HG03378 (cell line): ENCODE results near the gene GTF2A1.
"Not testable (repeated sequence)": the region's sequence is repeated elsewhere in the genome, so short reads cannot be mapped to it uniquely, and the experiment has no call there.

Experiments used
- ATAC-seq: cut with Tn5 transposase; IDR thresholded peaks from one replicate; pipeline ENCODE4 v1.9.1; 2021; ENCODE audit warnings: mild to moderate bottlenecking, moderate library complexity; ENCODE audit not compliant: unreplicated experiment

GTF2A1 gene

DNA sequence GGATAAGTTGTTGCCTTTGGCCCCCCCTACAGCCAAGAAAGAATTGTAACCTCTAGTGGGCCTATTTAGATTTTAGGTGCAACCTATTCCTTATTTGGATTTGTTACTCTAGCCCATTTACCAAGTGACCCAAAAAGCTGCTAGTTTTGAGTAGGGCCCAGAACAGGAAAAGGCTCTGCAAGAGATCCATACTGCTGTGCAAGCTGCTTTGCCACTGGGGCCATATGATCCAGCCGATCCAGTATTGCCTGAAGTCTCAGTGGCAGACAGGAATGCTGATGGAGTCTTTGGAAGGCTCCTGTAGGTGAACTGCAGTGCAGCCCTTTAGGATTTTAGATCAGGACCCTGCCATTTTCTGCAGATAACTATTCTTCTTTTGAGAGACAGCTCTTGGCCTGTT, 12.9 kb upstream of the GTF2A1 start:
- no peak for ATAC-seq

DNA sequence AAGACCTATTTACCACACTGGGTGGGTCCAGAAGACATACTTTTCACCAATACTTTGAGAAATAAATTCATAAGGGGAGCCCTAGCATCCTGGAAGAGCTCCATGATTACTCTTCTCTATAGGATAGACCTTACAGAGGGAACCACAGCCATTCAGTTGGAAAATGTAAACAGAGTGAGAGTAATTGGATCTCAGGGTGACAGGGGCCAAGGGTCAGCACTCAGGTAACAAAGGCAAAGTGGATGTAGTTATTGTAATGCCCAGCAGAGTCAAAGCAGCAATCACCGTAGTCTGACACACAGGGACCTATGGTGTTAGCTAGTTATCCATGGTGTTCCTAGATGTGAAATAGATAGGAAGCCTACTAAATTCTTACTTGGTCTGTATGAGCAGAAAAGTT, 10.8 kb upstream of the GTF2A1 start:
- ATAC-seq = no peak

DNA sequence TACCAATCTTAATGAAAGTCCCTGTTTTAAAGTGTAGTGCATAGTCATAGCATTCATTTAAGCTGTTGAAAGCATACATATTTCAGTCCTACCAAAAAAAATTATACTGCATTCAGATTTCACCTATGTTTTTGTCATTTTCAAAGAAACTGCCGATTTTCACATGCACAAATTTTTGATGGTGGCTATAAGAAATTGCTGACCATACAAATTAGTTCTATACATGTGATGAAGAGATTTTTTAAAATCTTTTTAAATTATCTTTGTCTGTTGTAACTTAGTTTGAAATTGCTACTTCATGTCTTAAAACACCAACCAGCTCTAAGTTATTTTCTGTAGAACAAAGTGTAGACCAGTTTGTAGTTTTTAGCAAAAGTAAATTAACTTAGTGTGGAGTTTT, 3.5 kb upstream of the GTF2A1 start:
- ATAC-seq = no peak

DNA sequence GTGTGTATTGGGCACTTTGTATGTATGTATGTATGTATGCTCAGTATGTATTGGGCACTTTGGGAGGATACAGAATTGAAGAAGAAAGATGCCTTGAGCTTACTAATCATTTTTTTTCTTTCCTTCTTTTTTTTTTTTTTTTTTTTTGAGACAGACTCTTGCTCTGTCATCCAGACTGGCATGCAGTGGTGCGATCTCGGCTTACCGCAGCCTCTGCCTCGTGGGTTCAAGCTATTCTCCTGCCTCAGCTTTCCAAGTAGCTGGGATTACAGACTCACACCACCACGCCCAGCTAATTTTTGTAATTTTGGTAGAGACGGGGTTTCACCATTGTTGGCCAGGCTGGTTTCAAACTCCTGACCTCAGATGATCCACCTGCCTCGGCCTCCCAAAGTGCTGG, 3.0 kb upstream of the GTF2A1 start:
- not testable (repeated sequence) for ATAC-seq

DNA sequence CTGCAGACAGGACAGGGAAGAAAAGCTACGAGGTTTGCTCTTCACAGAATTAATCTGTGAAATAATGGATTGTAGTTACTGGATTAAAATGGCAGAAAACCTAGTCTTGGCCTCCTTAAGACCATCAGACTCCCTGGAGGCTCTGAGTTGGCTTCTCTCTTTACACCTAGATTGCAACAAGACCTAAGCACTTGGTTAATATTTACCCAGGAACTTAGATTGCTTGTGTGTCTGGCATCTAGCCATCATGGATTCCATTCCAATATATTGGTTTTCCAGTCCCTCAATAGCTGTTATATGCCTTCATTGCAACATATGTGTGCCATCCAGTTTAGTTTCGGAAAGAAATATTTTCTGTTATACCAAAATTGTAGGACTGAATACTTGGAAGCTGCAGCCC, 1.9 kb upstream of the GTF2A1 start:
- ATAC-seq = no peak

DNA sequence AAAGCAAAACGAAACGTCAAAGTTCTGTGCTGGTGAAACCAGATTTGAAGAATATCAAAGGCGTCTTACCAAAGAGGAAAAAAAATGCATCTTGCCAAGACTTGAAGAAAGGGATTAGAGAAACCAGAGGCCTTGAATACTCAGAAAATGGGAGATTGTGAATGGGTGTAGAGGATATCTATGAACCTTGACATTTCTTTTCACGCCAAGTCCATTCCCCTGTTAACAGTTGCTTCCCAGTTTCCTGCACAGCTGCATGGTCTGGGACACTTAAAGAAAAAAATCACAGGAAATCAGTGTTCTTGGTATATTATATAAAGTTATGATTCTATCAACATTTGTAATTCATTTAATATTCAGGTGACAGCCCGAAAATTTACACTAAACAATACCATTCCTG, 1.4 kb upstream of the GTF2A1 start:
- ATAC-seq = no peak

DNA sequence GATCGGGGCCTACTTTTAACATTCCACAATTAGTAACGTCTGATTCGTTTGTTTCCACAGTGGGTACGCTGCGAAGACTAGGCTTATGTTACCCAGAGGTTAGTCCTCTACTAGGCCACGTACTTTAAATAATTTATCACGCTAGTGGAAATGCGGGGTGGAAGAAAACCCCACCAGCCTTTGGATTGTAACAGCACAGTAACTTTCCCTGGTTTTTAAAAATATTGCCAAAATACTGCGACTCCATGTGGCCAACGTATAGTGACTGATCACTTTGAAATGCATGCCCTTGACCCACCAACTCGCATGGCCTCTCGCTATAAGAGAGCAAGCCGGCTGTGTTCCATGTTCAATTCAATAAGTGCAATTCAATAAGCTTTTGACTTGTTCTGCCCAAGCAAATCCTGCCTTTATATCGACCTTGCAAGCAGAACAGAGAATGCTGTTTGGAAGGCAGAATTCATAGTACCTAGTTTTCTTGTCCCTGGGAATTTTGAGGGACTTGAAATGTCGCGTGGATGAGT, 882 bp upstream of the GTF2A1 start:
- ATAC-seq = no peak

DNA sequence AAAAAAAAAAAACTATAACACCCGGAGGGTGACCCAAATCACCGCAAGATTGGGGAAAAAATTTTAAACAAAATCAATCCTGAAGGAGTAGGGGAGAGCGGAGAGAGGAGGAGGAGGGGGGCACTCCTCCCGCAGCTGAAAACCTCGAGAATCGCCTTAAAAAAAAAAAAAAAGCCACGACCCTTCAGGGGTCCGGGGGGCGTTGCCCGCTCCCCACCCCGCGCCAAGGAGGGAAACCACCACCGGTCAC, 254 bp downstream of the GTF2A1 start:
- no peak for ATAC-seq

DNA sequence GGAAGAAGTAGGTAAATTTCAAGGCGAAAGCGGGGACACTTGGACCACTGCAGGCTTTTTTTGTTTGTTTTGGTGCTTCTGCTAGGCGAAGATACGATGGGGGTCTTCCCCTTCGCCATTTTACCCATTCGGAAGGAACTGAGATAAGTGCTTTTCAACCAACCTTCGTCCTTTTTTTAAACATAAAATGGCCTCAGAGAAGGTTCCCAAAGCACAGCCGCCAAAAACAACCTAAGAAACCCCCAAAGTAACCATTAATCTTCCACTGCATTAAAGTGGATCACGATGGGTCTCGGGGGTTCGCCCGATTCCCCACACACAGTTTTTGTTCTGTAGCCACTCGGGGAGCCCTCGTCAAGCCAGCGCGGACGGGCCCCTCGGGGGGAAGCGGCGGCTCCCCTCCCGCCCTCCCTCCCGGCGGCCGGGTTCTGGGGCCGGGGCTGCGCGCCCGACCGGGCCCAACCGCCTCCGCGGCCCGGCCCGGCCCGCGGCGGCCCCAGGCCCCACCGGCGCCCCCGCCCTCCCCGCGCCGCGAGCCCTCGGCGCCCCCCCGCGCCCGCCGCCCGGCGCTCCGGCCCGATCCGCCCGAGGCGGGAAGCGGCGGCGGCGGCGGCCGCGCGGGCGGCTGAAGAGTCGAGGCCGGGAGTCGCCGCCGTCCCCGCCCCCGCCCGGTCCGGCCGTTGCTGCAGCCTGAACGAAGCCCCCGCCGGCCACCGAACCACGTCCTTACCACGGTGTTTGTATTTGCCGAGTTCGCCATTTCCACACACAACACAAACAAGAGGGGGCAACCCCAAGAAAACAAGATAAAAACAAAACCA, 790 bp downstream of the GTF2A1 start:
- ATAC-seq = no peak

DNA sequence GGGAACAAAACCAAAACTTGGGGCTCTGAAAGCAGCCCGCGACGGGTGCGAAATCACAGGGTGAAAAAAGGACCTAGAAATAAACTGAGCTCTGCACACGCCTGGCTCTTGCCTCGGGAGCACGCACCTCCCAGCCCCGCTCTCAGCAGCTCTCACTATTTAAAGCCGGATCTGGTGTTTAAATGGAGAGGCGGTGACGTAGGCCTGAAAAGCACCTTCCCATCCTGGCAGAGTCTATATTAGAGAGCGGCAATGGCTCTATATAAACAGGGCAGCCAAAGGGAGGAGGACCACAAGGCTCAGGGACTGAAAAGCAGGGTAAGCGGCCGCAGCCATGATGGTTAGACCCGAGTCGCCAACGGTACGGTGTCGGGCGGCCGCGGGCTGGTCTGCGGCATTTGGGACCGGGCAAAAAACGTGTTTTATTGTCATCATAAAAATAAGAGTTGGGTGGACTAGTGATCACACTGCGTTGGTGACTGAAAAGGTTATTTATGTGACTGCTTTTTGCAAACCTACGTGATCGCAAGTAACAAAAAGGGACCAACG, 1.5 kb downstream of the GTF2A1 start:
- ATAC-seq = peak; percentile 76

DNA sequence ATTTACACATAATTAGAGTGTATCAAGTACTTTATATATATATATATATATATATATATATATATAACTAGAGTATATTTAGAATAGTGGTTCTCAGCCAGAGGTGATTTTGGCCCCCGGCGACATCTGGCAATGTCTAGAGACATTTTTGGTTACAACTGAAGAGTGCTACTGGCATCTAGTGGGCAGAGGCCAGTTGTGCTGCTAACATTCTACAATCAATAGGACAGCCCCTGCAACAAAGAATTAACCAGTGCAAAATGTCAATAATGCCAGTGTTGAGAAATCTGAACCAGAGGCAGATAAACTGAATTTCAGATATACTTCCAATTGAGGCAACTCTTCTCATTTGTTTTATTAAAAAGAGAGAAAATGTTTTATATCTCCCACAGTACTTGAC, 8.9 kb downstream of the GTF2A1 start:
- peak; percentile 71 for ATAC-seq

DNA sequence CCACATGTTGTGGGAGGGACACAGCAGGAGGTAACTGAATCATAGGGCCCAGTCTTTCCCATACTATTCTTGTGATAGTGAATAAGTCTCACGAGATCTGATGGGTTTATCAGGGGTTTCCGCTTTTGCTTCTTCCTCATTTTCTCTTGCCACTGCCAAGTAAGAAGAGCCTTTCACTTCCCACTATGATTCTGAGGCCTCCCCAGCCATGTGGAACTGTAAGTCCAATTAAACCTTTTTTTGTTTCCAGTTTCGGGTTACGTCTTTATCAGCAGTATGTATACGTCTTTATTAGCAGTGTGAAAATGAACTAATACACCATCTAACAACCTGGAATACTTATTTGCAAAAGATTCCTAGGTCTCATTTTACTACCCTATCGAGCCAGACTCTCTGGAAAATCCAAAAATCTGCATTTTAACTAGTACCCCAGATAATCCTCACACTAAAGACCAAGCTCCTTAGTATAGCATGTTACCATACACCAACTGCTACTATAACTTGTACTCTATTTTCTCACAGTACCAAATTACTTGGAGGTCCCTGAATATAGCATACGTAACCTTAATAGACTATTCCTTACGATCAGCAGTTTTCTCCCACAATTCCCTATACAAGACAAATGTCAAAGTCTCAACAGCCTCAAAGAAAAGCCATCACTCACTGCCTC, 11.5 kb downstream of the GTF2A1 start:
- ATAC-seq = no peak

DNA sequence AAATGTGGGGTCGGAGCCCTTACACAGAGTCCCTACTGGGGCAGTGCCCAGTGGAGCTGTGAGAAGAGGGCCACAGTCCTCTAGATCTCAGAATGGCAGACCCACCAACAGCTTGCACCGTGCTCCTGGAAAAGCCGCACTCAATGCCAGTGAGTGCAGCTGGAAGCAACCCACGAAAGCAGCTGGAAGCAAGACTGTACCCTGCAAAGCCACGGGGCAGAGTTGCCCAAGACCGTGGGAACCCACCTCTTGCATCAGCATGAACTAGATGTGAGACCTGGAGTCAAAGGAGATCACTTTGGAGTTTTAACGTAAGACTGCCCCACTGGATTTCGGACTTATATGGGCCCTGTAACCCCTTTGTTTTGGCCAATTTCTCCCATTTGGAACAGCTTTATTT, 12.3 kb downstream of the GTF2A1 start:
- ATAC-seq = no peak

DNA sequence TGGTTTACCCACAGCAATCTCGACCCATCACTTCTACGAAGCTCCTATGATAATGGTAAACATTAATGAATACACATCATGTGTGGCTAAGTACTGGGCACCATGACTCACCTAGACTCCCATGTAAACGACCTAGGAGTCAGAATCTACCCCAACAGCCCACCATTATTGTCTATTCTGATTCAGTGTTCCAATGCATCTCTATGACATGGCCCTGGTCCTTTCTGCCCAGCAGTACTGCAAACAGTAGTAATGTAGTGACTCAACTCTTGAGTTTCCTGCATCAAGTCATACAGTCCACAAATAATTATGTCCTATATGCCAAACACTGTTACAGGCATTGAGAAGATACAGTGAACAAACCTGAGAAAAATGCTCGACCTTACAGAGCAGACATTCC, 14.6 kb downstream of the GTF2A1 start:
- no peak for ATAC-seq

DNA sequence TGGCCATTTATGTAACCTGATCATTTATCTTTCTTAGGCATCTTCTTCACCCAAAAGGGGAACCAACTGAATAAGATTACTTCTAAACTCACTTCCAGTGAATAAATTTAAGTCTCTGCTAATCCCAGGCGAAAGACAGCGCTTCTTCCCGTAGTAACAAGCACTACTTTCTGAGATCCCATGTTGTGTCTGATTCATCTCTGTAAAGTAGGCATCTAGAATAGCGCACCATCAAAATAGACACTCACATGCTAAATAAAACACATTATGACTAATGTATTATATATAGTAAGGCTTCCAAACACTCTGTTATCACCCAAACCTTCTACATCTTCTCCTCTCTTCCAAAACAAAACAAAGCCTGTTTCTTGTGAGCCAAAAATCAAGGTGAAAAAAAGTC, 15.1 kb downstream of the GTF2A1 start:
- no peak for ATAC-seq

DNA sequence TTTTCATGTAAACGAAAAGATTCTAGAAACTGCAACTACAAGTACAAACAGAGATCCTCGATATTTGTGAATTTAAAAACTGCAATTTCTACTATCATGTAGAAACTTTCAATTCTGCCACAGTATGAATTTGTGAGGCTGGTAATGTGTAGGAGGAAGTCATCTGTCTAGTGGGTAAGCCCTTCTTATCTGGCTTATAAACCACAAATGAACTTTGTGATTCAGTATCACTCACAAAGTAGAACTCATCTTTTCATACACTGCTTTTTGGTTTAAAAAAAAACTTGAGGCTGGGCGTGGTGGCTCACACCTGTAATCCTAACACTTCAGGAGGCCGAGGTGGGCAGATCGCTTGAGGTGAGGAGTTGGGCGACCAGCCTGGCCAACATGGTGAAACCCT, 20.7 kb downstream of the GTF2A1 start:
- ATAC-seq = no peak

DNA sequence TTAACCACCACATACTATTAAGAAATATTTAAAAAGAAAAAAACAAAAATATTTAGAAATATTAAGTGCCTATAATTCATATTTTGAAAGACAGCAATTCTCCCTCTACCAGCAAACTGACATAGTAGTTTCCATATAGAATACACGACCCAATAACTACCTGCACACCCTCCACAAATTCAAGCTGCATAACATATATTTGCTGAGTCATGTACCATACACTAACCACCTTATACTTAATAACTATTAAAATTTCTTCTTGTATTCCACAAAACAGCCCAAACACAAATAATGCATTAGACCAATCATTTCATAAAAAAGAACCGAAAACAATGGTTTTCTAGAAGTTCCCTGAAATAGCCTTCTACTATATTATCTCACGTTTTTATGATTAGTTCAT, 21.7 kb downstream of the GTF2A1 start:
- ATAC-seq = no peak

DNA sequence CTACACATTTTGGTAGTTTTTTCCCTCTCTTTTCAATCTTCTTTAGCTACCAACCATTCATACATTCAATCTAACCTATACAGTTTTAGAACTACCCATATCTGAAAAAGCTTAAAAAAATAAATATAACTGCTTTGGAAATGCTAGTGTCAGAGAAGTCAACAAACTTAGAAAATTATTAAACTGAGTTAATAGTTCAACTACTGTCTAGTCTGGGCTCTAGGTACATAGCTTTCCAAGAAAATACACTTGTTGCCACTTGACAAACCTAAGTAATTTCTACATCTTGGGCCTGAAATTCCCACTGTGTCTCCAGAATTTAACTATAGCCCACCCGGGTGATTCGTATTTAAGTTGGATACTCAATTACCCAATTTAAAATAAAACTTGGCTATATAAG, 22.1 kb downstream of the GTF2A1 start:
- ATAC-seq = no peak

DNA sequence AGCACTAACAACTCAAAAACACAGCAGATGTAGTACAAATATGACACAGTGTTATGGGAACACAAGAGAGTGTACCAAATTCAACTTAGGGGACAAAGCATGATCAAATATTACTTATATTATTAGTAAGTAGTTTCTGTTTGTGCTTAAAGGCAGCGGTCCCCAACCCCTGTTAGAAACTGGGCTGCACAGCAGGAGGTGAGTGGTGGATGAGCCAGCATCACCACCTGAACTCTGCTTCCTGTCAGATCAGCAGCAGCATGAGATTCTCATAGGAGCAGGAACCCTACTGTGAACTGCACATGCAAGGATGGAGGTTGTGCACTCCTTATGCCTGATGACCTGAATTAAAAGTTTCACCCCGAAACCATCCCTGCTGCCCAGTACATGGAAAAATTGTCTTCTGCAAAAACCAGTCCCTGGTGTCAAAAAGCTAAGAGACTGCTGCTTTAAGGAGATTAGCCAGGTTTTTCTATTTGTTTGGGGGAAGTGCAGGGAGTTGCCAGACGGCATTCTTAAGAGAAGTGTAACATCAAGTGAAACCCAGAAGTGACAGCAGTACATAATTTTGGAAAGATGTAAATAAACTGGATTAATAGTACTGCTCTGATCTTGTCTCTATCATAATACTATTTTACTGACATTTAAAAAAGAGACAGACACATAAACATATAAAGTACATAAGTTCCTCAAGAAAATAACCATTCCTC, 26.7 kb downstream of the GTF2A1 start:
- no peak for ATAC-seq

DNA sequence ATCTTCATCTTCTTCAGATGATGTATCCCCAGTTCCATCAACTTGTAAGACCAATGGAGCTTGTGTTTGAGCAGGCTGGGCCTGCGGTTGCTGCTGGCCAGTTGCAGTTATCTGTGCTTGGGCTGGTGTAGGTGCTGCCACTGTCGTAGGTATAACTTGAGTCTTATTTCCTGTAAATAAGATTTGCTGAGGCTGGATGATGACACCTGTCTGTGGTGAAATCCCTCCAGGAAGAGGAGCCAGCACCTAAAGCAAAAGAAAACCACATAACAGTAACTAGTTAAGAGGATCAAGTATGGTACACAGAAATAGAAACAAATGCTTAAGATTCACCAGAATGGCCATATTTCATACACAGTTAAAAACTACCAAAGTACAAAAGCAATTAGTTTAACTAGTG, 28.2 kb downstream of the GTF2A1 start:
- no peak for ATAC-seq

DNA sequence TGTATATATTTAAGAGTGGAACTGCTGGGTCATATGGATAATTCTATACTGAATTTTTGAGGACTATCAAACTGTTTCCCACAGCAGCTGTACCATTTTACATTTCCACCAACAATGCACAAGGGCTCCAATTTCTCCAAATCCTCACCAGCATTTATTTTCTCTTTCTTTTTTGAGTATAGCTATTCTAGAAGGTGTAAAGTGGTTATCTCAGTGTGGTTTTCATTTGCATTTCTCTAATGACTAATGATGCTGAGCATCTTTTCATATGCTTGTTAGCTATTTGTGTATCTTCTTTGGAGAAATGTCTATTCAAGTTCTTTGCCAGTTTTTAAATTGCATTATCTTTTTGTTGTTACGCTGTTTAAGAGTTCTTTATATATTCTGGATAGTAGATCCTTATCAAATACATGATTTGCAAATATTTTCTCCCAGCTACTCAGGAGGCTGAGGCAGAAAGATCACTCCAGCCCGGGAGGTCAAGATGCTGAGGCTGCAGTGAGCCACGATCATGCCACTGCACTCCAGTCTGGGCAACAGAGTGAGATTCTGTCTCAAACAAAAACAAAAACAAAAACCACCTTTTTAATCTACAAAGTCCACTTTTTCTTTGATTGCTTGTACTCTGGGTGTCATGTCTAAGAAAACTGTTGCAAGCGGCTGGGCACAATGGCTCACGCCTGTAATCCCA, 32.8 kb downstream of the GTF2A1 start:
- peak; percentile 93 for ATAC-seq
